ENCODE results near the gene AIMP2. TPM values are rescaled to one million over a fixed set of nuclear protein-coding genes. Genes with fewer than 3 reads are reported as not detected.

Gene AIMP2
- total RNA-seq, 1 donor from 2014 or later: 47.7 TPM

DNA sequence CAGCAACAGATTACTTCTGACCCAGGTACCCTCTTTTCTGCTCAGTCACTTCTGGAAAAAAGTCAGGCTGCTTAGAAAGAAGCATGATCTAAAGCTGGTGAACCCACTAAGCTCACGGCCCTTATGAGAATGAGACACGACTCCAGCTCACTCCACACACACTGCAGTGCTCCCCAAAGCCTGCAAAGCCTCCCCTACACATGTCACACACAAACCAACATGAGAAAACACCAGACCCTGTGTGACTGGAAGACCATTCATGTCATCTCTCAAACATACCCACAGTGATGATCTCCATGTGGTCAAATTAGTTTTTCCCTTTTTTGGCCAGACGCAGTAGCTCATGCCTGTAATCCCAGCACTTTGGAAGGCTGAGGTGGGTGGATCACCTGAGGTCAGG lies 22.5 kb downstream of the AIMP2 start:
- H3K27me3 Mint-ChIP-seq (ENCODE audit: unreplicated experiment): no peaks in the 10 kb centered on the region
- H3K4me1 Mint-ChIP-seq (ENCODE audit: unreplicated experiment): peaks cover 3% of the 10 kb centered on the region
- no peak overlapping the region for H3K27ac Mint-ChIP-seq (ENCODE audit: unreplicated experiment)
- H3K9me3 Mint-ChIP-seq (ENCODE audit: unreplicated experiment): no peaks in the 10 kb centered on the region
- no peak overlapping the region for H3K4me3 Mint-ChIP-seq (ENCODE audit: unreplicated experiment)
- DNase-seq (ENCODE audit: extremely low spot score, unreplicated experiment): no peak
- TF ChIP-seq, protein P1, sequence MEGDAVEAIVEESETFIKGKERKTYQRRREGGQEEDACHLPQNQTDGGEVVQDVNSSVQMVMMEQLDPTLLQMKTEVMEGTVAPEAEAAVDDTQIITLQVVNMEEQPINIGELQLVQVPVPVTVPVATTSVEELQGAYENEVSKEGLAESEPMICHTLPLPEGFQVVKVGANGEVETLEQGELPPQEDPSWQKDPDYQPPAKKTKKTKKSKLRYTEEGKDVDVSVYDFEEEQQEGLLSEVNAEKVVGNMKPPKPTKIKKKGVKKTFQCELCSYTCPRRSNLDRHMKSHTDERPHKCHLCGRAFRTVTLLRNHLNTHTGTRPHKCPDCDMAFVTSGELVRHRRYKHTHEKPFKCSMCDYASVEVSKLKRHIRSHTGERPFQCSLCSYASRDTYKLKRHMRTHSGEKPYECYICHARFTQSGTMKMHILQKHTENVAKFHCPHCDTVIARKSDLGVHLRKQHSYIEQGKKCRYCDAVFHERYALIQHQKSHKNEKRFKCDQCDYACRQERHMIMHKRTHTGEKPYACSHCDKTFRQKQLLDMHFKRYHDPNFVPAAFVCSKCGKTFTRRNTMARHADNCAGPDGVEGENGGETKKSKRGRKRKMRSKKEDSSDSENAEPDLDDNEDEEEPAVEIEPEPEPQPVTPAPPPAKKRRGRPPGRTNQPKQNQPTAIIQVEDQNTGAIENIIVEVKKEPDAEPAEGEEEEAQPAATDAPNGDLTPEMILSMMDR (IDR thresholded peaks at IDR 0.05): no peak
- peaks cover 56% of the 10 kb centered on the region for H3K36me3 Mint-ChIP-seq (ENCODE audit: unreplicated experiment)

DNA sequence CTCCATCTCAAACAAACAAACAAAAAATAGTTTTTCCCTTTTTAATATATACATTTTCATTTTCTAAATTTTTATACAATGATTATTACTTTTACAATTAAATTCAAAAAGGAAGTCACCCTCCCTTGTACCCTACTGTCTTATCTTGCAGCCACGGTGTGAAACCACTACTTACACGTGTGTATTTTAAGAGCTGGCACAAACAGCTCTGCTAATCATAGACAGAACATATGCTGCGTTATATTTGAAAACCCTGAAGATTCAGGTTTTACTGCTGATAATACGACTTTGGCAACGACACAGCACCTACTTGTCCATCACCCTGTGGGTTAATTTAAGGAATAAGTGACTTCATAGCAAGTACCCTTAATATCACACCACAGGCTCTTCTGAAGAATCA lies 23.1 kb downstream of the AIMP2 start:
- H3K4me1 Mint-ChIP-seq (ENCODE audit: unreplicated experiment): no peaks in the 10 kb centered on the region
- H3K27ac Mint-ChIP-seq (ENCODE audit: unreplicated experiment): no peak overlapping the region
- TF ChIP-seq, protein P1 (IDR thresholded peaks at IDR 0.05): no peak
- H3K9me3 Mint-ChIP-seq (ENCODE audit: unreplicated experiment): no peaks in the 10 kb centered on the region
- no peak for DNase-seq (ENCODE audit: extremely low spot score, unreplicated experiment)
- no peak overlapping the region for H3K4me3 Mint-ChIP-seq (ENCODE audit: unreplicated experiment)
- H3K27me3 Mint-ChIP-seq (ENCODE audit: unreplicated experiment): no peaks in the 10 kb centered on the region
- H3K36me3 Mint-ChIP-seq (ENCODE audit: unreplicated experiment): peaks cover 54% of the 10 kb centered on the region

DNA sequence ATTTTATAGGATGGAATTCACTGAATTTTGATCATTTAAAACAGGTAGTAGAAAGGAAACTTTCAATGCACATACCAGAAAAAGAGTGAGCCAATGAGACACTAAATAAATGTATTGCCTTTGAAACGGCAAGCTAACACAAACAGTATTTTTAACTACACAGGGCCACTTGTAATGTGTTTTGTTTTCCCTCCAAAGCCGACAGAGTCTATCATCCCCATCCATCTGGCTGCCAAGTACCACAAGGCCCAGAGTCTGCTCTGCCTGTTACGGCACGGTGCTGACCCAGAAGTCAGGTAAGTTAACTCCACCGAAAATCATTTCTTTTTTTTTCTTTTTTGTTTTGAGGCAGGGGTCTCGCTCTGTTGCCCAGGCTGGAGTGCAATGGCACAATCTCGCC lies 23.6 kb downstream of the AIMP2 start:
- DNase-seq (ENCODE audit: extremely low spot score, unreplicated experiment): no peak
- peaks cover 51% of the 10 kb centered on the region for H3K36me3 Mint-ChIP-seq (ENCODE audit: unreplicated experiment)
- no peak overlapping the region for H3K4me3 Mint-ChIP-seq (ENCODE audit: unreplicated experiment)
- H3K9me3 Mint-ChIP-seq (ENCODE audit: unreplicated experiment): no peaks in the 10 kb centered on the region
- H3K4me1 Mint-ChIP-seq (ENCODE audit: unreplicated experiment): no peaks in the 10 kb centered on the region
- H3K27ac Mint-ChIP-seq (ENCODE audit: unreplicated experiment): no peak overlapping the region
- no peaks in the 10 kb centered on the region for H3K27me3 Mint-ChIP-seq (ENCODE audit: unreplicated experiment)
- TF ChIP-seq, protein P1 (IDR thresholded peaks at IDR 0.05): no peak

DNA sequence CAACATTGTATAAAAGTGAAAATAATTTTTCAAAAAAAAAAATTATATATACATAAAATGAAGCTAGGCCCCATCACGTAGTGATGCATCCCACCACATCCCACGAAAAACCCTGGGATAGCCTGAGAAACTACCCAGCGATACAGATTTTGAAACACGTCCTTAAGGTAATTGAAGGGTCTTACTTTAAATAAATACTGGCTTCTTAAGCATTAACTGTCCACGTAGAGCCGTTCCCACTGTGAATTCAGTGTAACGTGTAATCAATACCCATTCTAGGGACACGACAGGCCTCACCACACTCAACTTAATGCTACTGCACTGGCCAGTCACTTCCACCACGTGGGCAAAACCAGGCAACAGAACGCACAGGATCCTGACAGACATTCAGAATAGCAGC lies 26.1 kb downstream of the AIMP2 start:
- H3K27ac Mint-ChIP-seq (ENCODE audit: unreplicated experiment): no peak overlapping the region

DNA sequence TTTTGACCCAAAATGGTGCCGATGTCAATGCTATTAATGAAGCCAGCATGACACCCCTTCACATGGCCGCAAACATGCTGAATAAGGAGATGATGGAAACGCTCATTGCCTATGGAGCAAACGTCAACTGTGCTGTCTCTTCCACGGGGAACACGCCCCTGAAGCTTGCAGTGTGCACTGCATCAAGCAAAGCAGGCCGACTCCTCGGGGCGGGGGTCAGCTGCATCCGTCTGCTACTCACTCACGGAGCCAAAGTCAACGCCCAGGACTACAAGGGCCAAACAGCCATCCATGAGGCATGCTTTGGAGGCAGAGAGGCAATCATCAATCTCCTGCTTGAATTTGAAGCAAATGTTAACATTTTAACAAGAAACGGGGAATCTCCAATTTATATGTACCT lies 26.6 kb downstream of the AIMP2 start:
- Mint-ChIP-seq H3K27ac (ENCODE audit: unreplicated experiment) (no peak overlapping the region), H3K4me3 (ENCODE audit: unreplicated experiment) (no peak overlapping the region), H3K4me1 (ENCODE audit: unreplicated experiment) (no peaks in the 10 kb centered on the region), H3K27me3 (ENCODE audit: unreplicated experiment) (no peaks in the 10 kb centered on the region), H3K36me3 (ENCODE audit: unreplicated experiment) (peaks cover 51% of the 10 kb centered on the region), H3K9me3 (ENCODE audit: unreplicated experiment) (no peaks in the 10 kb centered on the region)
- TF ChIP-seq, protein P1 (IDR thresholded peaks at IDR 0.05): no peak
- DNase-seq (ENCODE audit: extremely low spot score, unreplicated experiment): no peak

More for the DNA sequence above, 26.1 kb downstream of the AIMP2 start:
- H3K4me3 Mint-ChIP-seq (ENCODE audit: unreplicated experiment): no peak overlapping the region
- peaks cover 46% of the 10 kb centered on the region for H3K36me3 Mint-ChIP-seq (ENCODE audit: unreplicated experiment)
- no peaks in the 10 kb centered on the region for H3K27me3 Mint-ChIP-seq (ENCODE audit: unreplicated experiment)
- H3K4me1 Mint-ChIP-seq (ENCODE audit: unreplicated experiment): no peaks in the 10 kb centered on the region
- DNase-seq (ENCODE audit: extremely low spot score, unreplicated experiment): no peak
- TF ChIP-seq, protein P1 (IDR thresholded peaks at IDR 0.05): no peak
- no peaks in the 10 kb centered on the region for H3K9me3 Mint-ChIP-seq (ENCODE audit: unreplicated experiment)
